GM21390 (cell line): ENCODE data around the gene CCDC9B.
A peak's percentile ranks its signal among the peaks of the same experiment; 100 is the strongest.

ENCODE experiments used
- ATAC-seq: cut with Tn5 transposase; IDR thresholded peaks from one replicate; pipeline ENCODE4 v1.9.1; 2021; ENCODE audit not compliant: unreplicated experiment

Gene CCDC9B

DNA sequence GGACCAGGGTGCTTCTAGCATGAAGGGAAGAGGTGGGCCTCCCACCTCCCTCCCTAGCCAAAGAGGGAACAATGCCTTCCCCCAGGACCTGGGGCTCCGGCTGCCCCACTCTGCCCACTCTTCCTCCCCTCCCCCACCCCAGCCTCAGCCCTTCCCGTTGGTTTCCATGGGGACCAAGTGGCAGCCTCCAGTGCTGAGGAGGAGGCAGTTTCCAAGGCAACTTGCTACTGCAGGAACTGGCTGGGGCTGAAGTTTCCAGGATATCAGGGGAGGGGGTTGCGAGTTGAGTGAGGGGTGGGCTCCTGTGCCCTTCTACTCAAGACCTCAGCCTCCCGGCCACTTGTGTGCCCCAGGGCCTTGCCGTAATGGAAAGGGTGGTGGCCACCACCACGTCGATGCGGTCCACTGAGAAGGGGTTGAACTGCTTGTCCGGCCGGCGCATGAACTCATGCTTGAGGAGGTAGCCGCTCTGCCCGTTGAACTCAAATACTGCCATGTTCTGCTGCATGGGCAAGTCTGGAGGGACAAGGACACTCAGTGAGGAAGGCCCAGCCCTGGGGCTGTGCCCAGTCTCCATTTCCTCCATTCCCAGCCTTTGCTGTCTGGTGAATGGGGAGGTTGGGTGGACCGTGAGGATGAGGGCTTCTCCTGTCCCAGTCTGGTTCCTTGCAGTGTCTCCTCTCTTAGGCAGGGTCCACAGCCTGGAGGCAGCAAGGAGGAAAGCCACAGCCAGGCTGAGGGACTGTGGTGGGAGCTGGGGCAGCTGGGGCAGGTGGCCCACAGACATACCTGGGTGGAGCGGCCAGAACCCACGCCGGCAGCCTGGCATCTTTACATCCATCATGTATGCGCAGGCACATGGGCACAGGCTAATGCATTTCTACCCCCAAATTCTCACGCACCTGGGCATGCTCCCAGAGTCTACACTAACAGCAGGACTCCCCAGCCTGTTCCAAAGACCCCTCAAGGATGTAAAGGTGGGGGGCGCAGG is 46.5 kb downstream of the CCDC9B start:
- no peak for ATAC-seq

- no peak for ATAC-seq
Observed at GRCh38 chr15:40293006-40293405, 47.7 kb downstream of the CCDC9B start.

GRCh38 chr15:40292246-40292645 is 48.5 kb downstream of the CCDC9B start:
- no peak for ATAC-seq

GRCh38 chr15:40290918-40291574 is 49.7 kb downstream of the CCDC9B start:
- ATAC-seq = no peak

DNA sequence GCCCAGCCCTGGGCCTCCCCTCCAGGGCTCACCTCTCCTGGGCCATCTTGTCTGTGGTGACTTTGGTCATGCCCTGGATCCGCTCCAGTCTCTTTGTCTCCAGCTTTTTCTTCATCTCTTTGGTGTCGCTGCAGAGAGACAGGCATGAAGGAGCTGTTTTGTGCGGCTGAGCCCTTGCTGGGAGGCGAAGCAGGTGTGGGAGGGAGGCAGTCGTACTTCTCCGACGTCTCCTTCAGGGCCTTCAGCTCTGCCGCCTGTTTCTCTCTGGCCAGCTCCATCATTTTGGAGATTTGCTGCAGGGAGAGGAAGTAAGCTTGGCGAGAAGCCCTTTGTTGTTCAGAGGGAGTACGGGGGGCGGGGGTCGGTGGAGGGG is 50.2 kb downstream of the CCDC9B start:
- ATAC-seq = no peak

DNA sequence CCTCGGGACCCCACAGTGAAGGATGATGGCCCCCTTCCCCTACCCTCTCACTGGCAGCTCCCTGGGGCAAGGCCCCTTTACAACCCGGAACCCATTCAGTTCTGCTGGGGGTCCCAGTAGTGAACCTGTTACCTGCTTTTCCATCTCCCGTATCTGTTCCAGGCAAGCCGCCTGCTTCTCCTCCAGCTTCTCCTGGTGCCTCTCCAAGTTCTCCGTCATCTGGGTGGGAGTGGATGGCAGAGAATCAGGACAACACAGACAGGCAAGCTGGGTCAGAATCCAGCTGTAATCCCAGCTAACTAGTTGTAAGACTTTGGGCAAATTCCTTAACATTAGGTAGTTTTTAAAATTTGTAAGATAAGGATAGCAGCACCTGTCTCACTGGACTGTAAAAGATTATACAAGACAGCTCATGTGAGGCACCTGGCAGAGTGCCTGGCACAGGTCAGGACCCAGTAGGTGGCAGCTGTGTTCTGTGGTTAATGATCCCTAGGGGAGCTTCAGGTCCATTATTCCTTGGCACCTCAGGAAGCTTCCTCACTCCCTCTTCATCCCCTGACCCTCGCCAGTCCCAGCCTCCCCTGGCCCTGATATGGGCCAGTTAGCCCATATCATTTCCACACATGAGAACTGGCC is 51.5 kb downstream of the CCDC9B start:
- no peak for ATAC-seq

GRCh38 chr15:40287968-40288367 is 52.8 kb downstream of the CCDC9B start:
- no peak for ATAC-seq

DNA sequence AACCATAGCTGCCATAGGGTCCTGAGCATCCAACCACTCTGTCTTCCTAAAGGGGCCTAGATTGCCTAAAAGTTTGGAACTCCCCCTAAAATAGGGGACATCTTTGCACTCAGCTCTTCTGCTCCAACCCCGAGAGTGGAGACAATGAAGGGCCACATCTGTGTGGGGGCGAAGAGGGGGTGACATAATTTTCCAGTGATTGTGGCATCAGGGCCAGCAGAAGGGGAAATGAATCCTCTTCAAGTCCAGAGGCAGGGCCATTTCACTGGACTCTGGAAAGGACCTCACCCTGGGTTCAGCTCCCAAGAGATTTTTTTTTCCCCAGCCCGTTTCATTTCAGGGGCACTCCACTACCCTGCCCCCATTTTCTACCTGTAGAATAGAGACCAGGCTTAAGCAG is 53.2 kb downstream of the CCDC9B start:
- no peak for ATAC-seq

- no peak for ATAC-seq
Observed at GRCh38 chr15:40286794-40287193, 53.9 kb downstream of the CCDC9B start.

DNA sequence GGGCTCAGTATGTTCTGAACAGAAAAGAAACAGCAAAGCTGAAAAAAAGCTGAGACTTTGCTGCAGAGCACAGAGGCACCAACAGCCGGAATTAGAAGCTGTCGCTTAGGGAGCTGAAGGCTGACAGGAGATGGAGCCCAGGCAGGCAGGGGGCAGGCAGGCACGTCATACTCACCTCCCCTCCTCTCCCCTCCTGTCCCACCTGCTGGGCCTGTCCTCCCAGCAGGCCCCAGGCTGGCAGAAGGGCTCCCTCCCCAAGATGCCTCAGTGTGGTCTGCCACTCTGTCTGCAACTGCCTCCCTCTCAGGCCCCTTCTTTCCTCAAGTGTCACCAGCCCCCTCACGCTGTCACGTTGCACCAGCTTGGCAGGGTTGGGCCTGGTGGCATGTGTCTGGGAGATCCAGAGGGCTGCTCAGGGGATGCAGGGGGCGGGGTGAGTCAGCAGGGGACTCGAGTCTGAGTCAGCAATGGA is 54.6 kb downstream of the CCDC9B start:
- no peak for ATAC-seq

GRCh38 chr15:40285554-40286011 is 55.2 kb downstream of the CCDC9B start:
- no peak for ATAC-seq

GRCh38 chr15:40285151-40285550 is 55.6 kb downstream of the CCDC9B start:
- no peak for ATAC-seq

- ATAC-seq = no peak
Observed at GRCh38 chr15:40283615-40284300, 57.0 kb downstream of the CCDC9B start.

DNA sequence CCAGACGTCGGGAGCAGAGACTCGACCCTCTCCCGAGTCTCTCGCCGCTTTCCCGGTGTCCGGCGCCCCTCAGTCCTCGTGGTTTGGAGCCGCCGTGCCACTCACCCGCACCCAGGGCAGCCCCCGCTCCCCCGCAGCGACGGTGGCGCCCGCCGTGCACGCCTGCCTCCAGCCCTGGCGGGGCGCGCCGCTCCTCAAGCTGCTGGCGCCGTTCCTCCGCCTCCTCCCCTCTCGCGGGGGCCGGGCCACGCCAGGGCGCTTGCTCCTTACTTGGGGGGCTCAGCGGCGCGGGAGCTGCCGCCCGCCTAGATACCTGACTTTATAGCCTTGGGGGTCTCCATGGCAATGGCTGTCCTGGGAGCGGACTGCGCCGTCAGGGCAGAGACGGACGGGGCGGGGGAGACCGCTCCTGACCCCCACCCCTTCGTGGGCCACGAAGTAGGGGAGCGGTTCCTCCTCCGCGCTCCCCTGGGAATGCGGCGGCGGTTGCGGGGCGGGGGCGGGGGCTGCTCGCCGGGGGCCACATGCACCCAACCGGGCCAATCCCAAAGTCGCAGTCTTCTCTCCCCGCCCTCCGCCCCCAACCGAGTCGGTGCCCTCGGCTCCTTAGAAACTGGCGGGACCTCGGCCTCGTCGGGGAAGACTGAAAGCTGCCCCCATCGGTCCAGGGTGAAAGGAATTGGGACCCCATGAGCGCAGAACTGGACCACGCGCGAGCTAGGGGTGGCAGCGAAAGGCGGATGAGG is 57.7 kb downstream of the CCDC9B start, which contains the start of gene ANKRD63:
TSS of gene ANKRD63 (minus strand) at position 196 of the 746 bp plus-strand sequence. CDS start 478 bp downstream, outside the sequence.
- ATAC-seq = peak; percentile 32

DNA sequence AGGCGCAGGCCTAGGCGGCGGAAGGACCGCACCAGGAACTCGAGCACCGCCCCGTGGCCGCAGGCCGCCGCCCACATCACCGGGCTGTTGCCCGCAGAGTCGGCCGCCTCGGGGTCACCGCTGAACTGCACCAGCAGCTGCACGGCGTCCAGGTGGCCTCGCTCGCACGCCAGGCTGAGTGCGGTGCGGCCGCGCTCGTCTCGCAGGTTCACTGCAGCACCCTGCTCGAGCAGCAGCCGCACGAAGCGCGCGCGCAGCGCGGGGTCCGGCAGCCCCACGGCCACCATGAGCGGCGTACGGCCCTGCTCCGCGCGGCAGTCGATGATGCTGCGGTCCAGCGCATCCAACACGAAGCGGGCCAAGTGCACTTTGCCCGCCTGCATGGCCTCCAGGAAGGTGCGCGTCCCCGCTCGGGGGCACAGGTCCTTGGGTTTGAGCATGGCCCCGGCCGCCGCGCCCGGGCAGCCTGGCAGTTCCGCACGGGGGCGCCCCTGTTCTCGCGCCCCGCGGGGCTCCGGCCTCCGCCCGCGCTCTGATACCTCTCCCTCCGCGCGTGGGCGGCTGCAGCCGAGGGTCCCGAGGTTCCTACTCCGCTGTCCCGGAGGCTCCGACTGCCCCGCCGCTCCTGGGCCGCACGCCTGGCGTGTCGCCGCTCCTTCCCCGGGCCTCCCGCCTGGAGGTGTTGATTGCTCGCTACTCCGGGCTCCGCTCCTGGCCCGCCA is 58.4 kb downstream of the CCDC9B start:
- peak; percentile 48 for ATAC-seq

DNA sequence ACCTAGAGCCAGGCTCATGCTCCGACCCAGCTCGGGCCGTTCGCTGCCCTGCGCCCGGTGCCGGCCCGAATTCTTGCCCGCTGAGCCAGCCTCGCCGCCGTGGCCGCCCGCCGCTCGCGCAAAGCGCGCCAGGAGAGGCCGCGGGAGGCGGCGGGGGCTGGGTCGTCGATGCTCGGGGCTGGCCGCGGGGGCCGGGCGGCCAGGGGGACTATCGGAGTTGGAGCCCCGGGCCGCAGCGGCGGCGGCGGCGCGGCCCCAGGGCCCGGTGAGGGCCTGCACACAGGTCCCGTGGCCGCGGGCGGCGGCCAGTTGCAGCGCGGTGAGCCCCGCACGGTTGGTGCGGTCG is 59.0 kb downstream of the CCDC9B start:
- no peak for ATAC-seq
